Activated T-cell treated with anti-CD3 and anti-CD28 coated beads for 4 hours (primary cell): Measurements from ENCODE around the gene ZBED3.
"Not testable (repeated sequence)": the region's sequence is repeated elsewhere in the genome, so short reads cannot be mapped to it uniquely, and the experiment has no call there.

Experiments used
- DNase-seq: peaks from one replicate; pipeline ENCODE4 v3.0.0-alpha.2; 2020

Gene ZBED3

GRCh38 chr5:77086689-77087483 lies at the start of gene ZBED3:
Gene ZBED3 (minus strand): TSS chr5:77087285. CDS start chr5:77077878, 9,407 bp downstream.
- peak; percentile 23 for DNase-seq

- DNase-seq: no peak
Measured at GRCh38 chr5:77133061-77133758, 46.1 kb upstream of the ZBED3 start.

- no peak for DNase-seq
Measured at GRCh38 chr5:77131361-77131760, 44.3 kb upstream of the ZBED3 start.

- DNase-seq: no peak
Measured at GRCh38 chr5:77129391-77129990, 42.4 kb upstream of the ZBED3 start.

- DNase-seq: no peak
Measured at GRCh38 chr5:77128411-77129061, 41.5 kb upstream of the ZBED3 start.

GRCh38 chr5:77123057-77123456 lies 36.0 kb upstream of the ZBED3 start:
- no peak for DNase-seq

- DNase-seq: no peak
Measured at GRCh38 chr5:77120706-77121105, 33.6 kb upstream of the ZBED3 start.

- no peak for DNase-seq
Measured at GRCh38 chr5:77120086-77120485, 33.0 kb upstream of the ZBED3 start.

- no peak for DNase-seq
Measured at GRCh38 chr5:77117161-77117560, 30.1 kb upstream of the ZBED3 start.

GRCh38 chr5:77107035-77107434 lies 19.9 kb upstream of the ZBED3 start:
- not testable (repeated sequence) for DNase-seq

GRCh38 chr5:77104813-77105212 lies 17.7 kb upstream of the ZBED3 start:
- no peak for DNase-seq

GRCh38 chr5:77103457-77103856 lies 16.4 kb upstream of the ZBED3 start:
- no peak for DNase-seq

- DNase-seq: no peak
Measured at GRCh38 chr5:77102549-77102948, 15.5 kb upstream of the ZBED3 start.

GRCh38 chr5:77101298-77101697 lies 14.2 kb upstream of the ZBED3 start:
- no peak for DNase-seq

- no peak for DNase-seq
Measured at GRCh38 chr5:77095189-77095588, 8.1 kb upstream of the ZBED3 start.

- no peak for DNase-seq
Measured at GRCh38 chr5:77087484-77088261, 588 bp upstream of the ZBED3 start.

- DNase-seq: no peak
Measured at GRCh38 chr5:77086368-77086688, 757 bp downstream of the ZBED3 start.

GRCh38 chr5:77083088-77083487 lies 4.0 kb downstream of the ZBED3 start:
- no peak for DNase-seq

GRCh38 chr5:77082280-77082679 lies 4.8 kb downstream of the ZBED3 start:
- no peak for DNase-seq

GRCh38 chr5:77080905-77081304 lies 6.2 kb downstream of the ZBED3 start:
- DNase-seq: no peak

GRCh38 chr5:77080479-77080878 lies 6.6 kb downstream of the ZBED3 start:
- DNase-seq: not testable (repeated sequence)

GRCh38 chr5:77077829-77078176 lies 9.3 kb downstream of the ZBED3 start:
- DNase-seq: no peak
